ENCODE measurements around the gene PTPRG.
A peak's percentile ranks its signal among the peaks of the same experiment; 100 is the strongest.

The PTPRG gene

GRCh38 chr3:61885414-61885813 is 324.0 kb downstream of the PTPRG start:
- DNase-seq: no peak

GRCh38 chr3:61887206-61887605 is 325.8 kb downstream of the PTPRG start:
- no peak for DNase-seq

- no peak for DNase-seq
Measured at GRCh38 chr3:61889259-61889658, 327.9 kb downstream of the PTPRG start.

DNA sequence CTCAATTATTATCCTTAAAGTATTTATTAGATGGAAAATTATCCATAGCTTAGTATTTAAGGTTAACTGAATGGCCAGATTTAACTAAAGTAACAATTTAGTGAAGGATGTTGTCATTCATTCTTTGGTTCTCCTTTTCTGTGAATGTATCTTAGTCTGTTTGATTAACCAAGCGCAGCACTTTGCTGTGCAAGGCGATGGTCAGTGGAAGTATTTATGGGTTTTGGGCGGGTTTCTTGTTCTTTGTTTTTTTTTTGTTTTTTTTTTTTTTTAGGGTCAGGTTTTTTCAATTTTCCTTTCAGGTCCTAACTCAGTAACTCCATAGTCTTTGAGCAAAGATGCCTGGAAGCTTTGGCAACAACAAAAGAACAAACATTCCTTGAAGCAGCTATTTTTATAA is 328.8 kb downstream of the PTPRG start:
- no peak for DNase-seq

DNA sequence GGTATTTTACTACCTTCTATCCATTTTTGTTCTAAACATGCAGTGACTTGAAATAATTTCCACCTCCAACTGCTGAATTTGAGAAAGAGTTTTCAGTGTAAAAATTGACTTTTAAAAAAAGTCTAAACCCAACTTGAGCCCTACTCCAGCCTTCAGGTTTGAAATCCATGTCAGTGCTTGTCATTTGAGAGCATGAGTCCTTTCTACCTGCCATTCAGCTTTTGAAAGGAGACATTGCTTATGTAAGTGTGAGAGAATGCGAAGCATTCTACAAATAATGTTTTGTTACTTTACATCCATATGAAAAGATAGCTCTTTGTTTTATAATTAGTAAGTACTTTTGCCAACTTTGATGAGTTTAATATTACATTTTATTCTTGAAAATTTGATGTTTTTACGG is 329.2 kb downstream of the PTPRG start:
- no peak for DNase-seq

DNA sequence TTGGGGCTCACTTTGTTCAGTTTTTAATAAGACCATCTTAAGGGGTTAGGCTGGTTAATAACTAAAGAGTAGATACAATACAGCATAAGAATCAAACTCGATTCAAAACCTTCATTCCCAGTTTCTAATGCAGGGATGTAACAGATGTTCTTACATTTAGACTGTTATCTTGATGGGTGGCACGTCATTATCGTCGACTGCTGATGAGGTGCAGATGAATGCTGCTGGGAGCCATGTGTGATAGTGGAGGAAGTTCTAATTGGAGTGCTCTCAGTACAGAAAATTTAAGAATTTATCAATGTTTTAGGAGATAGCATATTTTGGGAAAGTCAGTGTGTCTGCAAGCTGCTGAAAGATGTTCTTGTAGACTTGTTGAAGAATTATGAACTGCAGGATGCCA is 331.5 kb downstream of the PTPRG start:
- DNase-seq: no peak

DNA sequence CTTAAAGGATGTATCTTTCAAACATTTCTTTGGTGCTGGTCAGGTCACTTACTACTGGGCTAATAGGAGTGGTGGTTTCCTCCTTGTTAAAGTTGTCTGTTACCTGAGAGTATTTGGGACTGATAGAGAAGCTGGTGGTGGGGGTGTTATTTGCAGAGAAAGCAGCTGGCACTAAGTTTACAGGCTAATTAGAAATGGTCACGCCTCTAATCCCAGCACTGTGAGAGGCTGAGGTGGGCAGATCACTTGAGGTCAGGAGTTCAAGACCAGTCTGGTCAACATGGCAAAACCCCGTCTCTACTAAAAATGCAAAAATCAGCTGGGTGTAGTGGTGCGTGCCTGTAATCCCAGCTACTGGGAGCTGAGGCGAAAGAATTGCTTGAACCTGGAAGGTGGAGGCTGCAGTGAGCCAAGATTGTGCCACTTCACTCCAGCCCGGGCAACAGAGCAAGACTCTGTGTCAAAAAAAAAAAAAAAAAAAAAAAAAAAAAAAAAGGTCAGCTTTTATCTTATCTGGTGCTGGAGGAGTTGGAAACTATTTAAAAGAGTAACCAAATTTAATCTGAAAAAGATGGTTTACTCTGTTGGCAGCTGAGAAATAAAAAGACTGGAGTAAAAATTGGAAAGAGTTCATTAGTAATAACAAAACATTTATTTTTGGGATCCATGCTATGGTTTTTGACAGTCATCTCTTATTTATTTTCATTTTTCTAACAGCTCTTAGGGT is 332.6 kb downstream of the PTPRG start:
- DNase-seq: no peak

DNA sequence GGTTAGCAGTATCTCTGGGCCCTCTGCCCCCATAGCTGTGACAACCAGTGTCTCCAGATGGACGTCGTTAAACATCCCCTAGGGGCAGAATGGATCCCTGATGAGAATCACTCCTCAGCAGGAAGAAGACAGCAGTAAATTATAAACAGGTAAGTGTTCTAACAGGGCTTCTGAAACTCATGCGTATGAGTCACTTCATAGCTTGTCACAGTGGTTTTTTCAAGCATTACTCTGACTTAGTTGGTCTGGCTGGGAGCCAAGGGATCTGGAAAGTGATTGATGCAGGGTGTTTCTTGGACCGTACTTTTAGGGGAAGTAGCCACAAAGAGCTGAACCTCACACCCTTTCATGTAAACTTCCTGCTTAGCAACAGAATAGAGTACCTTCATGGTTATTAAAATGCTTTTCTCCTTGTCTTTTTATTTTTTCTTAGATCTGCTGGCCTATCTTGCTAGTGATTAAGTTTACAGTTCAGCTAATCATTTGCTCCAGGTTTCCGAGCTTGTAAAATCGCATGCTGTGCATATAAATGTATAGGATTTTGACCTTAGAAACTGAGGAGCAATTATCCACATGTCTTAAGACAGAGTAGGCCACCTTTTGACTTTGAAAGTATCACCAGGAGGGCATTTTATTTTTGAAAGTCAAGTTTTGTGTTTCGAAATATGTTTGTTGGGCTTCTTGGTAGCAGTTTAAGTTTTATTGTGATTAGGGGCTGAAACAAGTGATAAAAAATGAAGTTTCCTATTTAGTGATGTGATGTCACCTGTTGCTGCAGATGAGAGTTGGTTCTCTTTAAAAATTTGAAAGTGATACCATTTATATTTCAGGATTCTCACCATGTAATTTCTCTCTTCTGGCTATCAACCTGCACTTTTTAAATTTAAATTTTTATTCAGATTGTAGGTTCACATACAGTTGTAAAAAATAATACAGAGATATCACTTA is 333.9 kb downstream of the PTPRG start:
- peak in 12 of 58 donors; percentile 1 to 55 (median 19) for DNase-seq

- DNase-seq: no peak
Measured at GRCh38 chr3:61896251-61896650, 334.9 kb downstream of the PTPRG start.

DNA sequence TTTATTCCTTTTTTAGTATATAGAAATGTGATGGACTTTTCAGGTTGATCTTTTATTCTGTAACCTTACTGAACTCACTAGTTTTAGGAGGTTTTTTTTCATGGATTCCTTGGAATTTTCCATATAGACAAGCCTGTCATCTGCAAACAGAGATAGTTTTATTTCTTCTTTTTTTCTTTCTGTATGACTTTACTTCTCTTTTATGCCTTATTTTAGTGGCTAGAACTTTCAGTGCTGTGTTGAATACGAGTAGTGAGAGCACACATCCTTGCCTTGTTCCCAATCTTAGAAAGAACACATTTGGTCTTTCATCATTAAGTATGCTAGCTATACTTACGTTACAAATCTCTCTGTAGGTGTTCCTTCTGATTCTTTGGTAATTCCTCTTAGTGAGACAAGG is 336.5 kb downstream of the PTPRG start:
- no peak for DNase-seq

GRCh38 chr3:61899700-61900462 is 338.5 kb downstream of the PTPRG start:
- DNase-seq: no peak

- DNase-seq: no peak
Measured at GRCh38 chr3:61901496-61901895, 340.1 kb downstream of the PTPRG start.

DNA sequence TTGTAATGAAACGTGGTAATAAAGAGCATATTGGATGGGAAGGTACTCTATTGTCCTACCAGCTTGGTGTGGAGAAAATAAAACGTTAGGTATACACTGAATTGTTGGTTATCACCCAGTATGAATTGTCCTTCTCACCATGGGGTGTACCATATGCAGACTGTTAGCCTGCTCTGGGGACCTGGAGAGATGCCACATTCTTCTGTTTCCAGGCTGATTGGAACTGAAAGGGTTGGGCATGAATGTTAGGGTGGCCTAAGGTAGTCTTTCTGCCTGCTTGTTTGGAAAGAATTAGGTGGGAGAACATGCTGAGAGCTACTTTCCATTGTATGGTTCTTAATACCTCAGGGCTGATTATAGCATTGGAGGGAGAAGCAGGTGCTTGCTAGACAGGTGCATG is 340.6 kb downstream of the PTPRG start:
- no peak for DNase-seq

DNA sequence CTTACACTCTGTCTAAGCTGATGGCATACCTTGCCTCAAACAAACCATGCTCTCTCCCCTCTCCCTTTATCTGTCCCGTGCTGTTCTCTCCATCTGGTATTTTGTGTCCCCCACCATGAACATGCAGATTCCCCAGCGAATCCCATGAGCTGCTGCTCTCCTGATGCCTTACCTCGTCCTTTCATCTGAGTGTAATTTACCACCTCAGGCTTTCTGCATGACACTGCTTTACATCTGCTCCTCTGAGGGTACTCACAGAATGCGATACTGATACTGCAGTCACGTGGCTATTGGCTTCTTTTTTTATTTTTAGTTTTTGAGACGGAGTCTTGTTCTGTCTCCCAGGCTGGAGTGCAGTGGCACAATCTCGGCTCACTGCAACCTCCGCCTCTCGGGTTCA is 341.7 kb downstream of the PTPRG start:
- no peak for DNase-seq

DNA sequence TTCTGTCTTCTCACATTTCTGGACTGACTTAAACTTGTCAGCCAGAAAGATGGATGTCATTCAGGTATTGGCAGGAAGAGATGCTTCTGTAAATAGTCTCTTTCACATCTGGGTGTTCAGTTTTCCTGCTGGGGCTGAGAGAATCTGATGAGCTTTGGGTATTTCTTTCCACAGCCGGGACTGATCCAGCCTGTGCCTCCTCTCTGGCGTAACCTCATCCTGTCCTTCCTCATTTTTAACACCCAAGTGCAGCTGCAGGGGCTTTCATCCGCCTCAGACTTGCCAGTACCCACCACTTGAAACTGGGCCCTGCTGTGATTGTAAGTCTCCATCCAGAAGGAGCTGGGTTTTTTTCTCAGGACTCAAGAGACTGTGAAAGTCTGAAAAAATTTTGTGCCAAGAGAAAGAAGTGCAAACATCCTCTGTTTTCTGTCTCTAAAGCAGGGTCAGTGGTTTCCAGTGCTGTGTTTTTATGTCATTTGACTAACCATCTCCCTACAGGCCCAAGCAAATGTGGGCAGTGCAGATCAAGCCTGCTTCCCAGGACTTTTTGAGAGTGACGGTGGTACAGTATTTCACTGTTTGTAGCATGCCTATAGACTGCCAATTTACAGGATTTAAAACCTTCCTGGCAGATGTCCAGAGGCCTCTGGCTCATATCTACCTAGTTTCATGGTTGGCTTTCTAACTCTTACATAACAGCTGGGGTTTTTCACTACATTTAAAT is 342.7 kb downstream of the PTPRG start:
- peak in 21 of 58 donors; percentile 5 to 70 (median 27) for DNase-seq

DNA sequence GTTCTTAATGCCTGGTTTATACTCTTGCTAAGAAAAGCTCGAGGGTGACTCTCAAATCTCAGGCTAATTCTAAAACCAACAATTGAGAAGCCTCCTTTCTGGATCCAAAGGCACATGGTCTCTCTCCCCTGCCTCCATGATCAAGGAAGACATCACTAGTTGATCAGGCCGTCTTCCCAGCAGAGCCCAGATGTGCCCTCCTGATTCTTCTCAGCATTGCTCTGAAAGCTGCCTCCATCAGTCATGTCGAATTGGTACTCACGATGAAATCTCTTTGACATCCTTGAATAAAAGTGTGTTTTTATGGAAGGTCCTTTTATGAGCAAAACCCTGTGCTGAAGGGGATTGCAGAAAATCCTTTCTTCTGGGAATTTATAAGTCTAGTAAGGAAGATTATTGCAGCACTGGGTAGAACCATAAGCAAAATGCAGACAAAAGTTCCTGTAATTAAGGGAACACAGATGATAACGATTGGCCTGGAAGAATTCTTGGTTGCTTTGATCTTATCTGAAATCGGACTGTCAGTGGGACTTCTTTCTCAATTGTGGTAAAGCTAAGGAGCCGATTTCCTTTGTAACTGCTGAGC is 345.9 kb downstream of the PTPRG start:
- no peak for DNase-seq

GRCh38 chr3:61908382-61908781 is 347.0 kb downstream of the PTPRG start:
- no peak for DNase-seq

DNA sequence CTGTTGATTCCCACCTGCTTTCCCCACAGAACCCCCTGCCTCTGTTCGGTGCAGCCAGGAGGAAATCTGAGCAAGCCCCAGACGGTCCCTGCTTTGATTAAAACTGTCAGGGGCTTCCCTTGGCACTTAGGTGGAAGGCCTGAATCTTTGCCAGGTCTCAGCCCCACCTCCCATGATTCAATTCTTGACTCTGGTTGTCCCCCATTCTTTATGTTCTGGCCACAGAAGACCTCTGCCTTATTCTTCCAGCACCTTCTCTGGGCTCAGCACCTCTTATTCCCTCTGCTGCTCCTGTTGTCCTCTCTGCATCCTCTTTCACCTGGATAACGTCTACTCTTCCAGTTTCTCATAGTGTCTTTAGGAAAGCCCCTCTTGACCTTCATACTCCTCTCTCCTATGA is 349.4 kb downstream of the PTPRG start:
- DNase-seq: no peak

- no peak for DNase-seq
Measured at GRCh38 chr3:61912158-61912557, 350.8 kb downstream of the PTPRG start.

GRCh38 chr3:61913701-61914100 is 352.3 kb downstream of the PTPRG start:
- no peak for DNase-seq

GRCh38 chr3:61914276-61914675 is 352.9 kb downstream of the PTPRG start:
- DNase-seq: no peak

All from anterior cingulate cortex (tissue), 58 donors.